ENCODE data around the gene IL10. TPM values are rescaled to one million over a fixed set of nuclear protein-coding genes. Genes with fewer than 3 reads are reported as not detected.

The IL10 gene
- not detected for total RNA-seq

GRCh38 chr1:206772243-206772937 lies at the start of gene IL10:
TSS of gene IL10 (minus strand) at chr1:206772494. CDS start at chr1:206772435, 59 bp downstream.
- no peak for DNase-seq

DNA sequence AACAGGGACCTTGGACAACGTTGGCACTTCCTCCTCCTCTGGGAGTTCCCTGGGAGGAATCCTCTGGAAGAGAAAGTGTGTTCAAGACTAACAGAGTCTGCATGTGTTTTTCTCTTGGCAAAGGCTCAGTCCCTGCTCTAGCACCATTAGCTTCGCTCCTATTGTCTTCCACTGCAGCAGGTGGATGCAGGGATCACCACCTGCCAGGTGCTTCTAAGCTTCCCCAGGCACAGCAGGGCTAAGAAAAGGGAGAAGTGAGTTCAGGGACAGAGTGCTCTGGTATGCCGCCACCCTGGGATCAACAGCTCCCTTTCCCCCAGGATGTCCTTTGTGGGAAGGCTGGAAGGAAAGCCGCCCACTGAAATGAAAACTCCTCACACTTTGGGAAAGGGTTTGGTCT lies 49.2 kb upstream of the IL10 start:
- no peak for DNase-seq

- DNase-seq, result no peak
These were observed 44.3 kb upstream of the IL10 start for GRCh38 chr1:206816390-206817287.

- no peak for DNase-seq
These were observed 42.5 kb upstream of the IL10 start for GRCh38 chr1:206814716-206815341.

DNA sequence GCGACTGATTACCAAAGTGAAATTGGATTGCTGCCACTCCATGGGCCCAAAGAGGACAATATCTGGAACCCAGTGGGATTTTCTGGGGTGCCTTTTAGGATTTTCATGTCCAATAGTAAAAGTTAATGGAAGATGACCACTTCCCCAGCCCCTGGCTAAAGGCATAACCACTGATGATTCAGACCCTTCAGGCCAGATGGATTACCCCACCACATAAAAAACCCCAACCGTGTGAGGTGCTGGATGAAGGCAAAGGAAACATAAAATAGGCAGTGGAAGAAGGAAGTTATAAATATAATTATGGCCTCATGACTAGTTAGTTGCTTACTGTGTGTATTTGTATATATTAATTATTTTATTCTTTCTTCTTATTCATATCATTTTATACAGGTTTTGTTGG lies 40.2 kb upstream of the IL10 start:
- DNase-seq, result no peak

- DNase-seq, result no peak
These were observed 37.3 kb upstream of the IL10 start for GRCh38 chr1:206809504-206810084.

GRCh38 chr1:206808615-206809014 lies 36.3 kb upstream of the IL10 start:
- DNase-seq, result no peak

DNA sequence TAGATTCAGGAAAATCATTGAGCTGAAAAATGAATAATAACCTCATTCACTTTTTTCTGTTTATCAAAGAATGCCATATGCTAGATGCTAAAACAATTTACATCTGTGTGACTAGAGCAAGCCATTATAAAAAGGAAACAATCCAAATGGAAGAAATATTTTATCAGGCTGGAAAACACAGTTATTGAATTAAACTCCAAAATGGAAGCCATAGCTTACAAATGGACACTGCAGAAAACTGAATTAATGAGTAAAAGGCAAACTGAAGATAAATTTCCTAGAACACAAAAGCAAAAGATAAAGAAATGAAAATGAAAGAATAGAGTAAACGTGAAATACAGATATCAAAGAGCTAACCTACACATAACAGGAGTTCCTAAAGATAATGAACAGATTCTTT lies 33.1 kb upstream of the IL10 start:
- no peak for DNase-seq

DNA sequence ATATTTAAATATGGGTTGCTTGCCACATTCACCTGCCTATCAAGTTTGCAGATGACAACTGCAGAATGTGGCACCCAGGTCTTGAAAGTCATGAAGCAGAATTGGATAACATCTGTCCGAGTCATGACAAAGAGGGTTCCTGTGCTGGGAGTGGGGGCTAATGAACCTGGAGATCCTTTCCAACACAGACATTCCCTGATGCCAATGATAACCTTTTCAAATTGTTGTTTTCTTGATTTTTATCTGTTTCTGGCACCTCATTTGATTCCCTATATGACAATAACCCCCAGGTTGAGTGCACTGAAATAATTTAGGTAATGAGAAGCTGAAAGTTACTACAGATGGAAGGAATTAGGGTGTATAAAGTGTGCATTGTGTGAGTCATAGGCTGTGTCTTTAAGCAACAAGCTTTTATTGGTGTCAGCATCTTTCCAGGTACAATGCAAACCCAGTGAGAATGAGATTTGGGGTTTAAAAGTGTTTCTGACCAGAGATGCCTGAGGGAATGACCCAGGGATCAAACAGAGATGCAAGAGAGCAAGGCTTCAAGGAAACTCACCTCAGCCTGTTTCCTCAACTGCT lies 32.0 kb upstream of the IL10 start:
- DNase-seq, result no peak

- DNase-seq, result no peak
These were observed 31.0 kb upstream of the IL10 start for GRCh38 chr1:206803221-206803730.

- no peak for DNase-seq
These were observed 30.1 kb upstream of the IL10 start for GRCh38 chr1:206802401-206802800.

- no peak for DNase-seq
These were observed 29.2 kb upstream of the IL10 start for GRCh38 chr1:206801467-206801866.

- DNase-seq, result no peak
These were observed 28.6 kb upstream of the IL10 start for GRCh38 chr1:206800891-206801290.

GRCh38 chr1:206800411-206800810 lies 28.1 kb upstream of the IL10 start:
- no peak for DNase-seq

DNA sequence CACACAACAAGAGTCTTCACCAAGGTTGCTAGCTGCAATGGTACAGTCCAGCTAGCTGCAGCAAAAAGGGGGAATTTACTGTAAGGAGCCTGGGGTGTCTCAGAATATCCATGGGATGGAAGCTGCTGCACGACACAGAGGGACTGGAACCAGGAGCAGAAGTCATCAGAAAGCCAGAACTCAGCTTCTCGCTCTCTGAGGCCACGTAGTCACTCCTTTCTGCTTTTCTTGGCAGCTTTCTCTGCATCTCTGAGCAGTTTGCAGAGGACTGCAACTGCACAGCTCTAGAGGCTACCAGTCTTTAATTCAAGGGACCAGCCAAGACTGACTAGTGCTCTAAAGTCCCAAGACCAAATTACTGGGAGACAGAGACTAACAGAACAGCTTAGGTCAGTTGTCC lies 27.0 kb upstream of the IL10 start:
- DNase-seq, result no peak

GRCh38 chr1:206798384-206798996 lies 26.2 kb upstream of the IL10 start:
- DNase-seq, result no peak

DNA sequence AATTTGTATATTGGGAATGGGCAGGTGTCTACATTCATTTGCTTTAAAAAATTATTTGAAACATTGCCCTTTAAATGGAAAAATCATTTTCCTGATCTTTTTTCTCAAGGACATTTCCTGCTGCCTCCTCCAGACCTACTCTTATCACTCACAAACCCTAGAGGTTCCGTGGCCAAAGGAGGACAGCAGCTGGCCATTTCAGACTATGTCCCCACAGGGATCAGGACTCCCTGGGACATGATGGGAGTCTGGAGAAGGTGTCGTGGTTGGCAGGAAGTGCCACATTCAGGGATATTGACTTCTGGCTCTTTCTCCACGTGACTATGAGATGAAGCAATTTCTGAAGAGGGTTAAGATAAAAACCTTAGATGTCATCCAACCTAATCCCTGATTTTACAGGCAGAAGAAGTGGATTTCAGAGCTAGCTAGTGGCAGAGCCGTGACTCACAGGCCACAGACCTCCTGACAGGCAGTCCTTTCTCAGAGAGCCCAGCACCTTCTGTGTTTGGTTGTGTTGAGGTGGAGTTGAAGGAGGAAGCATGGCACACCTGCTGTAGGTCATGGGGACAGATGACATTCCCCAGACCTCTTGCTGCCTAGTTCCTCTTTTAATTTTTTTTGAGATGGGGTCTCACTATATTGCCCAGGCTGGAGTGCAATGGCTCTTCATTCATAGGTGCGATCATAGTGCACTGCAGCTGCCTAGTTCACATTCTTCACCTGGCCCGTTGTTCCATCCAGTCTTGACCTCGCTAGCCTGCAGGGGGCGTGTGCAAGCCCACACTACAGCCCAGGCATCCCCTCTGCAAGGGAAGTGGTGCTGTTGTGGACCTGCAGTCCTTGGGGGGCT lies 25.5 kb upstream of the IL10 start:
- DNase-seq, result no peak

DNA sequence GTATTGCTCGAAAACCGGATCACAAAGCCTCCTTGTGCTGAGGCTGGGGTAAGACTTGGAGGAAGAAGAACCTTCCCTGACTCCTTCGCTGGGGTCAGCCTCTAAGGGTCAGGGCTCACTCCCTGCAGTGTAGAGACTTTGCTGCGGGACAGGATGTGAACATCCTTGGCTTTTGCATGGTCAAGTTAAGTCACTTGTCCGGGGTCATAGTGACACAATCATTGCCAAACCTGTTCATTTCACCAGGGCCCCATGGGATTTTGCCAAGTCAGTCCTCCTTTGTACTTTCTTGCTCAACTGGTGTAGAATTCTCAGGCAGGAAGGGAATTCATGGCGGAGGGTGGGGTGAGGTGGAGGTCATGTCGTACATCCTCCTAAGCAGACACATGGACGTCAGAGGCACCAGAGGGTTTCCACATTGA lies 24.7 kb upstream of the IL10 start:
- no peak for DNase-seq

DNA sequence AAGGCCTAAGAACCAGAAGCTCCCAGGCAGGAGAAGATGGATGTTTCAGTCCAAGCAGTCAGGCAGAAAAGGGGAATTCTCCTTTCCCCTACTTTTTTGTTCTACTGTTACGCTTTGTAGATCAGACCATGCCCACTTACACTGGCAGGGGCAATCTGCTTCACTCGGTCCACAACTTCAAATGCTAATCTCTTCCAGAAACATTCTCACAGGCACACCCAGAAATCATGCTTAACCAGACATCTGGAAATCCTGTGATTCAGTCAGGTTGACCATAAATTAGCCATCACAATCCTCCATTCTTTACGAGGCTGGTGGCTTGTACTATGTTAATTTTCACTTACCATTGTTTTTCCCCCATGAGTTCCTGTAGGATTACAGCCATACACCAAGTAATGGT lies 23.8 kb upstream of the IL10 start:
- DNase-seq, result no peak

DNA sequence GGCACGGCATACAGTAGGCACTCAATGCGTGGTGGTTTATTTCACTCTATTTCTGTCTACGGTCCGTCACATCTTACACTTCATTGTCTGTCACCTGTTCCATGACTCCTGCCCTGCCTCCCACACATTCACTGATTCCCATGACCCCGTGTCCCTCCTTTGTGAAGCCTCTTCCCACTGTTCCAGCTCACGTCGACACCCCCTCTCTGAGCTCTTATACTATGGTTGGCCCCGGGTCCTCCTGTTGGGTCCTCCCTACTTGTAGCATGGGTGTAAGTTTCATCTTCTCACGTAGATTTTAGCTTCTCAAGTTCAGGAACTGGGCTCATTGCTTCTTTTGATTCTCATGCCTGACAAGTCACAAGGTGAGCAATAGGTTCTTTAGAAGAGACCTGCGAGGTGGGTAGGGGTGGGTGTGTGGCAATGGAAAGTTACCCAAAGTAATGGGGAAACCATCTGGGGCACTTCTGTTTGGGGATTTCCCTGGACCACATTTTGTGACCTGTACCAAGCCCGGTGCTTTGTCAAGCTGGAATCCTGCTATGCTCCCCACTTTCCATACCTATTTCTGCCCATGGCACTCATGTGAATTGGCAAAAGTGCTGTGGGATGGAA lies 22.1 kb upstream of the IL10 start:
- DNase-seq, result no peak
